HT1080 (cell line): ENCODE data around the gene SOX8. TPM values are rescaled to one million over a fixed set of nuclear protein-coding genes. Genes with fewer than 3 reads are reported as not detected.
"Not testable (repeated sequence)": the region's sequence is repeated elsewhere in the genome, so short reads cannot be mapped to it uniquely, and the experiment has no call there.

Source experiments
- DNase-seq: peaks from one replicate; pipeline ENCODE4 v3.0.0-alpha.2; 2015; ENCODE audit warnings: low read depth
- polyA plus RNA-seq, 2 experiments: library from polyadenylated mRNA; depleted of rRNA; stranded (reverse); fragments of >200 nt; gene quantifications; 2 replicates each; pipeline ENCODE4 v1.2.3, GENCODE V29; 2015
- total RNA-seq: library from RNA; depleted of rRNA; stranded (reverse); fragments of >200 nt; shearing (Covaris generic); gene quantifications from 2 replicates; pipeline ENCODE4 v1.2.3, GENCODE V29; 2014; rRNA removed

SOX8 gene
- total RNA-seq: not detected in 2 replicates
- polyA plus RNA-seq (2015; cell fraction: cytosol; rRNA removed): not detected in 2 replicates
- not detected in 2 replicates for polyA plus RNA-seq (2015; cell fraction: nucleus; rRNA removed)

- DNase-seq: no peak
Observed at GRCh38 chr16:981695-982144, at the start of gene SOX8. SOX8 (plus strand) TSS chr16:981770; CDS start chr16:981923, 153 bp downstream.

DNA sequence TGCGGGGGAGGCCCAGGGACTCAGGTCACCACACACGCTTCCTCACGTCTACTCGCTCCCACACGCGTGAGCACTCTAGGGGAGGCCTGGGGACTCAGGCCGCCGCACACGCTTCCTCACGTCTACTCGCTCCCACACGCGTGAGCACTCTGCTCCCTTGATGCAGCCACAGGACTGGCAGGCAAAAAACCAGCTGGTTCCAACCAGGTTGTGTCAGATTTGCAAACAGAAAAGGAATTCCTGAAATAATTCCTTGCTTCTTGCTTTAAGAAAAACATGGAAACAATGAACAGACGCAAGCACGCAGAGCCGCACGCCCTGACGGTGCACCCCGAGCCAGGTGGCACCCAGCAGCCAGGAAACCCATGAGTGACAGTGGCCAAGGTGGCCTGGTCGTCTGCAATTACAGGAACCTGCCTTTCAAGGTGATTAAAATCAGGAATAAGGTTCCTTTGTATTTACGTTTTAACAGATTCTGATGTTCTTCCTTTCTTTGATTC lies 48.7 kb upstream of the SOX8 start:
- no peak for DNase-seq

DNA sequence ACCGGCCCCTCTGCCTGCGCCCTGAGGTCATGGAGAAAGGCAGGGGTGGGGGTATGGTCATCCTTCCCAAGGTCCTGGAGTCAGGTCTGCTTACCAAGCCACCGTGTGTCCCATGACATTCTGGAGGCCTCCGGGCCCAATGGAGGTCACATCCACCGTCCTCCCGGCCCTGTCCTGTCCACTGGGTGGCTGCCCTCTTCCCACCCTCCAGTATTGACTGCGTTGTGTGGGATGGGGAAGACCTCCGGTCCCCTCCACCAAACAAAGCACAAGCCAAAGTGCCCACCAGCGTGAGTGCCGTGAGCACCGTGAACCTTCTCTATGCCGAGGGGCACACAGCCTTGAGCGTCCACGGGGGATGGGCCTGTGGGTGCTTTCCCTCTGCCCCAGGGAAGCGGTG lies 48.0 kb upstream of the SOX8 start:
- no peak for DNase-seq

GRCh38 chr16:934178-934577 lies 47.4 kb upstream of the SOX8 start:
- no peak for DNase-seq

DNA sequence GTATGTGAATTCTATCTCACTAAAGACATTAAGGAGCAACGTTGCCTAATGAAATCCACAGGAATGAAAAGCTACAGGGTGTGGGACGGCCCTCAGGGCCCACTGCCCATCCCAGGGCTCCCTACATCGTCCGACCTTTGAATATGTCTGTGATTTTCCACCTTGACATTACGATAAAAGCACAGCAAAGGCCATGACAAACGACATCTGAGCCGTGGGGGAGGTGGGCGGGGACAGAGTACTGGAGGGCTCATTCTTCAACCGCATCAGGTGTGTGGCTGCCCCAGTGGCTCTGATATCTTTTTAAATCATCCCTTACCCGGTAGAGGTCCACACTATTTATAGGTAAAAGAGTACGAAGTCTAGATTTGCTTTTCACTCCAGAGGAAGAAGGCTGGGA lies 45.9 kb upstream of the SOX8 start:
- DNase-seq: no peak

DNA sequence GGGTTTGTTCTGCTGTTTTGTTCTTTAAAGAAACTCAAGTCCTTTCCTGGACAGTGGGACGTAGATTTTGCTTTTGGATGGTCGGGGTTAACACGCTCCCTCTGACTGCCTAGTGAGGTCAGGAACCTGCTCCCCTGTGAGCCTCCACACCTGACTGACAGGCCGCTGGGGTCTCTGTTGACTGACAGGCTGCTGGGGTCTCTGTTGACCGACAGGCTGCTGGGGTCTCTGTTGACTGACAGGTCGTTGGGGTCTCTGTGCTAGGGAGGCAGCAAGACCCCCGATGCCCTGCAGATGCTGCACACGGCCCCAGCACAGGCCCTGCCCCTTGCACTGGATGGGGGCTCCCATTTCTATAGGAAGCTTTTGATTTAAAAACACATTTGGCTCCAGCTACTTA lies 44.3 kb upstream of the SOX8 start:
- no peak for DNase-seq

DNA sequence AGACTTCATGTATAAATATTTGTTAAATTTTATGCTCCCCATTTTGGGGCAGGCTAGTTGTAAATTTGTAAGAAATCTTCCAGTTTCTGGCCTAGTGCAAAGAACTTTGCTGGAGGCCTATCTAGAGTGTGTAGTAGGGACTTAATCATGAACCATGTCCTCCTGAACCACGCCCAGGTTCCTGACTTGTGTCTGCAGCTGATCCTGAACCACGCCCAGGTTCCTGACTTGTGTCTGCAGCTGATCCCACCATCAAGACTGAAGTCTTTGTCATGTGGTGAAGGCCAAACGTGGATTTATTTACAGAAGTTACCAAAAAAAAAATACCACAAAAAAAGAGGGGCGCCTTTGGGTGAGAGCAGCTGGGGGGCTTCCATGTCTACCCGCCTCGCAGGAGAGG lies 43.8 kb upstream of the SOX8 start:
- DNase-seq: no peak

GRCh38 chr16:938136-938535 lies 43.4 kb upstream of the SOX8 start:
- no peak for DNase-seq

GRCh38 chr16:938752-939151 lies 42.8 kb upstream of the SOX8 start:
- DNase-seq: no peak

DNA sequence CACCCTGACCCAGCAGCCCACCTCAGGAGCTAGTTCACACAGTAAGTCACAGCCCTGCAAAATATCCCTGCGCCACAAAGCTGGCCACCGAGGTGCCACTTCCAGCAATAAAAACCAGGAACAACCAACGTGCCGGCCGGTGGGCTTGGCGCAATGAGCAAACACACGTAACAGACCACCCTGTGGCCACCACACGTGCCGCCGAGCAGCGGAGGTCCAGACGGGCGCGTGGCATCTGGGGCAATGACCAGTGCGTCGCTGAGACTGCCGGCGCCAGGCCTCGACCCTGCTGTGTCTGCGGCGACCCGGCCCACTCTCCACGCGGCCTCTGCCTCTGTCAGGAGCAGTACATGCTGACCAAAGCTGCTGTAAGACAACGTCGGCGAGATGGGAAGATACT lies 42.3 kb upstream of the SOX8 start:
- no peak for DNase-seq

- DNase-seq: no peak
Observed at GRCh38 chr16:939941-940340, 41.6 kb upstream of the SOX8 start.

DNA sequence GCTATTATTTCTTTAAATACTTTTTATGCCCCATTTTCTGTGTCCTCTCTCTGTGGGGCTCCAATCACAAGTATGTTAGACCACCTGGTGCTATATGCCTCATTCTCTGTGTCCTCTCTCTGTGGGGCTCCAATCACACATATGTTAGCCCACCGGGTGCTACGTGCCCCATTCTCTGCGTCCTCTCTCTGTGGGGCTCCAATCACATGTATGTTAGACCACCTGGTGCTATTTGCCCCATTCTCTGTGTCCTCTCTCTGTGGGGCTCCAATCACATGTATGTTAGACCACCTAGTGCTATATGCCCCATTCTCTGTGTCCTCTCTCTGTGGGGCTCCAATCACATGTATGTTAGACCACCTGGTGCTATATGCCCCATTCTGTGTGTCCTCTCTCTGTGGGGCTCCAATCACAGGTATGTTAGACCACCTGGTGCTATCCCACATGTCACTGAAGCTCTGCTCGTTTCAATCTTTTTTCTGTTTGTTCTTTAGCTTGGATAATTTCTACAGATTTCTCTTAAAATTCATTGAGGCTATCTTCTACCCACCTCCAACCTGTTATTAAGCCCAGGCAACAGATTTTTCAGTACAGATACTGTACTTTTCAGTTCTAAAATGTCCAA lies 39.0 kb upstream of the SOX8 start:
- no peak for DNase-seq

DNA sequence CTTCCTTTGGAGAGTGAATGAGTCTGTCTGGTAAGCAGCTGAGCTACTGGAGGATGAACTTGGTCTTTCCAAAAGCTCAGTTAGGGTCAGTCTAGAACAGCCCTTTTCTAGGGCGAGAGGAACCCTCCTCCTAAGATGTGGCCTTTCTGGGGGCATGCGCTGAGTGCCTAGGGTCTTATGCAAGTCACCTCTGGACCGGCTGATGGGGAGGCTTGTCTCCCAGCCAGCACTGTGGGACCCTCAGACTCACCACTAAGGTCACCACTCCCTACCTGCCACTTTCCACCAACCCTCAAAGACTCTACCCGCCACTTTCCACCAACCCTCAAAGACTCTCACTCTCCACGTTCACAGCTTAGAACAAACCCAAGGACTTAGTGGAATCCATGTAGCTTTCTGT lies 37.6 kb upstream of the SOX8 start:
- DNase-seq: no peak

DNA sequence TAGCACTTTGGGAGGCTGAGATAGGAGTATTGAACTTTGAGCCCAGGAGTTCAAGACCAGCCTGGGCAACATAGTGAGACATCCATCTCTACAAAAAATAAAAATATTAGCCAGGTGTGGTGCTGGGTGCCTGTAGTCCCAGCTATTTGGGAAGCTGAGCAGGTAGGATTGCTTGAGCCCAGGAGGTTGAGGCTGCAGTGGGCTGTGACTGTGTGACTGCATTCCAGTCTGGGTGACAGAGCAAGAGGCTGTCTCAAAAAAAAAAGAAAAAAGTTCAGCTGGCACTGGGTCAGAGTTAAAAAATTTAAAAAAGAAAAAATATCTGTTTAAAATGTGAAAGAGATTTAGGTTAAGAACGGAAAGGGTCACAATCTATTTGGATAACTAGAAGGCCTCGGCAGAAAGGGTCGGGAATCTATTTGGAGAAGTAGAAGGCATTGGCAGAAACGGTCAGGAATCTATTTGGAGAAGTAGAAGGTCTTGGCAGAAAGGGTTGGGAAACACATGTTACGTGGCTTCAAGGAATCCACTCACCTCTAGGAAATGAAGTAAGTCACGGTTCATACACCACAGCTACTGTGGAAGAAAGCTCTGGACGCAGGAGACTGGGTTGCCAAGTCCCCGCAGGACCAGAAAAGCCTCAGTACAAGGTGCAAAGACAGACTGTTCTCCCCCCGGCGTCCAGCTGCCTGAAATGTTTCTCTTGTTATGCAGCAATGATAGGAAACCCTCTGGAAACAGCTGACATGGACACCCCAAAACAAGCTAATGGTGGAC lies 36.1 kb upstream of the SOX8 start:
- DNase-seq: no peak

DNA sequence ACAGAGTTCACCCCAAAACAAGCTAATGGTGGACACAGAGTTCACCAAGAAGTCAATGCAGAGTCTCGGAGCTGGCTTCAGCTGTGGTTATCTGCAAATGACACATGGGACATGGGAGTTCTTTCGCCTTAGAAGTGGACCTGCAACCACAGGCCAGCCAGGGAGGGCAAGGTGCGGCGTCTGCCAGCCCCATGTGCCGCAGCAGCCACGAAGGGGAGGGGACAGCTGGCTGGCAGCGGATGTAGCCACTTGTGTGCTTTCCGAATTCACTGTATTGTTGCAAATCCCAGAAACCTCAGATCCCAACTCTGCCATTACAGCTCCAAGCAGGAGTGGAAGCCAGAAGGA lies 35.5 kb upstream of the SOX8 start:
- no peak for DNase-seq

DNA sequence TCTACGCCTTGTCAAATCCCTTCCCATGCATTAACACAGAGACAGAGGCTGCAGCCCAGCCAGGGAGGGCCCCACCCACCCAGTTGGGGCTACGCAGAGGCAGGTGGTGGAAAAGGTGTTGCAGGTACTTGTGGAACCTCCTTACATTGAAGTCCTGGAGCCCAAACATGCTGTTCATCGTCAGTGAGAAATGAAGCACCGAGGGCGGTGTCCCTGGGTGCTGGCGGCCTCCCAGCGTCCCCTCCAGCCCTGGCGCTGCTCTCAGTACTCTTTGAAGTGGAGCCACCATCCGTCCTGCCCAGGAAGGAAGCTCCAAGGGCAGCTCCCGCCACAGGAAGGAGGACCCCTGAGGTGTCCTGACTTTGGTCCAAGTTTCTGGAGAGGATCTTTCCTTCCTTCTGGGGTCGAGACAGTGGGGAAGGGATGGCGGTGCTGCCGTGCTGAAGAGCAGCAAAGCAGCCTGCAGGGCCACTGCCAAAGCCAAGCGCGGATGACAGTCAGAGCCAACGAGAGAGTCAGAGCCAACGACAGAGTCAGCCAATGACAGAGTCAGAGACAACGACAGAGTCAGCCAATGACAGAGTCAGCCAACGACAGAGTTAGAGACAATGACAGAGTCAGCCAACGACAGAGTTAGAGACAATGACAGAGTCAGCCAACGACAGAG lies 34.2 kb upstream of the SOX8 start:
- no peak for DNase-seq

GRCh38 chr16:947922-948303 lies 33.7 kb upstream of the SOX8 start:
- DNase-seq: not testable (repeated sequence)

GRCh38 chr16:948767-949166 lies 32.8 kb upstream of the SOX8 start:
- DNase-seq: not testable (repeated sequence)

- DNase-seq: not testable (repeated sequence)
Observed at GRCh38 chr16:950733-951573, 30.6 kb upstream of the SOX8 start.

DNA sequence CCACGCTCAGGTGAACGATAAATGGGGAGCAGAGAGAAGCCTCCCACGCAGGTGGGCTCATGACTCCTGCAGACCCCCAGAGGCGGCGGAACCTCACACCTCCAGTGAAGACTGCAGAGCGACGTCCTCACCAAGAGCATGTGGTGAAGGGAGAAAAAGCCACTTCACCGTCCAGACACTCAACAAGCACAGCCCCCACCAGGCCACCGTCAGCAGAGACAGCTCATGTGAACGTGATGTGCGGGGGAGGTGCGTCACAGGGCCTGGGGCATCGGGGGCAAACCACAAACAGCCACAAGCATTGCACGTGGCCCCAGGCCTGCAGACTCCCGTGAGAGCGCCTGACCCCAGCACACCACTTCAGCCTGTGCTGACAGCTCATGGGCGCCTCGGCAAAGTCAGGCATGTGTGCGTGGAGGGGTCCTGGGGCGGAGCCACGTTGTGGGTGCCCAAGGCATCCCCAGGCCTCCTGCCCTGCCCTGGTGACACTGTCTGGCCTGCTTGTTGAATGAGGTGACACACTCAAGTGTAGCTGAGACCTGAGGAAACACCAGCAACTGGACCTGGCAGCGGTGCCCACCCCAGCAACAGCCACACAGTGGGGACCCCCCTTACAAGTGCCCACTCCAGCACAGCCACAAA lies 29.8 kb upstream of the SOX8 start:
- DNase-seq: peak; percentile 57

- DNase-seq: no peak
Observed at GRCh38 chr16:952321-952720, 29.2 kb upstream of the SOX8 start.
